Stimulated activated CD4-positive, alpha-beta T cell treated with anti-CD3 and anti-CD28 coated beads, Interleukin-2, amount 100 ng/mL, for 4 hours (primary cell): ENCODE data around the gene CCL7.
"Not testable (repeated sequence)": the region's sequence is repeated elsewhere in the genome, so short reads cannot be mapped to it uniquely, and the experiment has no call there.

Experiments used
- DNase-seq: peaks from one replicate; pipeline ENCODE4 v3.0.0-alpha.2; 2020; ENCODE audit warnings: low read depth

The CCL7 gene

DNA sequence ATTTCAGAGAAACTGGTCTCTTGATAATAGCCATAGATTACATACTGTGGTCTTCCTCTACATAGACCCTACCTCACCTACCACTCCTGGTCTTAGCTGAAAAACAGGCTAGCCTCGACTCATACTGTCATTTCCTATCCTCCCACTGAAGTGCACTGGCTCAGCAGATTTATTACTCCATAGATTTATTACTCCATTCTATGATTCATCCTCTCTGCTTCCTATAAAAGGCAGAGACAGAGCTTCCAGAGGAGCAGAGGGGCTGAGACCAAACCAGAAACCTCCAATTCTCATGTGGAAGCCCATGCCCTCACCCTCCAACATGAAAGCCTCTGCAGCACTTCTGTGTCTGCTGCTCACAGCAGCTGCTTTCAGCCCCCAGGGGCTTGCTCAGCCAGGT lies at the start of gene CCL7:
Gene CCL7, plus strand, starts transcription at position 253 of the 400 bp plus-strand sequence. Its CDS starts 70 bp downstream, at position 323.
- DNase-seq, result no peak

DNA sequence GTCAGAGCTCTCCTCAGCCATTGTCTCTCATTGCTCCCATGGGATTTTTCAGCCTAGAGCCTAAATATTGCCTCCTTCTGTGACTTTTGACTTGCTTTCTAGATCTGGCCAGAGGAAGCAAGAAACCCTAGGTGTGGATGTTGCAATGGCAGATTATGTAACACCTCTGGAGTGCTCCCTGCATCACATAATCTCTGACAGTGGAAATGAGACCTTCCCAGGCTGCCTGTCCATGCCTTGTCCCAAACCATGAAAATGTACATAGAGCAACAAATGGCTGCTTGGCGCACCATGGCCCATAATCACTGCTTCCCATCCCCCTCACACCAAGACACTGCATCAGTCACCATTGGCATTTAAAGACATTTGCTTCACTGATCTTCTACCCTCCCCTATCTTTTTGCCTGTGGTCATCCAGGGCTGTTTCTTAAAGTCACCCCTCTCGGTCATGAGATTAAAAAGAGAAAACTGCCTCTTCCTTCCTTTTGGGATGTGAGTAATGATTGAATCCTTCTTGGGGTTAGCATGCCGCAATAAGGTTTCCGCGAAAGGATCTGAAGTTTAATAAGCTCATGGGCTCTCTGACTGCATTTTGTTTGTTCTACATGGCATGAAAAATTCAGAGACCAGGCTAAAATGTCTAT lies 49.1 kb upstream of the CCL7 start:
- no peak for DNase-seq

DNA sequence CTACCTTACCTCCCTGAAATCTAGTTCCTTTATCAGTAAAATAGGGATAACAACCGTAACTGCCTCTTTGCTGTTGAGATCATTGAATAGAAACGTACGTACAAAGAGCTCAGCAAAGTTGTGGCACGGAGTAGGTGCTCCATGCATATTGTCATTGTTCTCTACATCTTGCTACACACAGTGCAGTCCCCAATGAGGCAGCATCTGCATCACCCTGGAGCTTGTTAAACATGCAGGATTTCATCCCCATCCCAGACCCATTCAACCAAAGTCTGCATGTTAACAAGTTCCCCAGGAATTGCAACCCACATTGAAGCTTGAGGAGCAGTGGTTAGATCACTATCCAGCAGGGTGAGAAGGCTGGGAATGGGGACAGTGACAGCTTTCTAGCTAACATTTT lies 48.6 kb upstream of the CCL7 start:
- no peak for DNase-seq

DNA sequence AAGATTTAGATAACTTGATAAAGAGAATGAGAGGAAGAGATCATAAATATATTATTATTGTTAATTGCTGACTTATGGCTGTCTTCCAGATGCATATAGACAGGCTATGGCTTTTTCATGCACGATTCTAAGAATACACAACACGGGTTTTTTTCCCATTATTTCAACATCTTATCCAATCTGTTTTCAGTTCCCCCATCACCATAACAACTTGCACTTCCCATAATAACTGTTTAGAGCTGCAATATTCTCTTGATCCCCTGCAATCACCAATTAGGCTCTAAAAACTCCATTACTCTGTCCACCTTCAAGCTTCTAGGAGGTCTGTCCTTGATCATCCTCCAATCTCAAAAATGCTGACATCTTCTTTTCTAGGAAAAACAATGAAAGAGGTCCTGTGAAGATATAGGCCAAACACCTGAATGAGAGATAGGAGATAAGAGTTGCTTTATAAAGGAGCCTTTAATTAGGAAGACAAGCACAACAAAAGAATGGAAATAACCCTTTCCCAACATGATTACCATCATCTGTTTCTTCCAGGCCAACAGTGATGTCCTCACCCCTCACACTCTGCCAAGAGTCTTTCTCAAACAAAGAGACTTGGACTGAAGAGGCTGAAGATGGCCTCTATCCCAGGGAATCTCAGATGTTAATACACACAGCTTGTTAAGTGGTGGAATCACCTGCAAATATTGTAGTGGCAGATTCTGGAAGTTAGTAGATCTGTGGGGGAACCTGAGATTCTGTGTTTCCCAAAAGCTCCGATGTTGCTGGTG lies 47.1 kb upstream of the CCL7 start:
- no peak for DNase-seq

DNA sequence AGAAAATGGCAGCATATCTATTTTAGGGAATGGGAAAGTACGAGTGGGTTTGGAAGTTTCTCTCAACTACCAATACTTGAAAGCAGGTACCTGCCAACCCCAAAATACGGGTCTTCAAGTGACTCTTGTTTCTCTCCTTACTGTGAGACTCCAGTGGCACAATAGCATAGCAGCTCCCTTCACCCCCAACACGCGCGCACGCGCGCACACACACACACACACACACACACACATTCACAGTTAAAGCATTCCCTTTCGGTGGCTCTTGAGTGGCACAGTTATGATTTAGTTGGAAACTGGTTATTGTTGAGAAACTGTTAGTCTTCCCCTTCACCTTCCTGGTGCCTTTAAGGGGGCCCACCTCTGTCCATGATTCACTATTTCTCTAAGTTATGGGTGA lies 45.0 kb upstream of the CCL7 start:
- DNase-seq, result no peak

DNA sequence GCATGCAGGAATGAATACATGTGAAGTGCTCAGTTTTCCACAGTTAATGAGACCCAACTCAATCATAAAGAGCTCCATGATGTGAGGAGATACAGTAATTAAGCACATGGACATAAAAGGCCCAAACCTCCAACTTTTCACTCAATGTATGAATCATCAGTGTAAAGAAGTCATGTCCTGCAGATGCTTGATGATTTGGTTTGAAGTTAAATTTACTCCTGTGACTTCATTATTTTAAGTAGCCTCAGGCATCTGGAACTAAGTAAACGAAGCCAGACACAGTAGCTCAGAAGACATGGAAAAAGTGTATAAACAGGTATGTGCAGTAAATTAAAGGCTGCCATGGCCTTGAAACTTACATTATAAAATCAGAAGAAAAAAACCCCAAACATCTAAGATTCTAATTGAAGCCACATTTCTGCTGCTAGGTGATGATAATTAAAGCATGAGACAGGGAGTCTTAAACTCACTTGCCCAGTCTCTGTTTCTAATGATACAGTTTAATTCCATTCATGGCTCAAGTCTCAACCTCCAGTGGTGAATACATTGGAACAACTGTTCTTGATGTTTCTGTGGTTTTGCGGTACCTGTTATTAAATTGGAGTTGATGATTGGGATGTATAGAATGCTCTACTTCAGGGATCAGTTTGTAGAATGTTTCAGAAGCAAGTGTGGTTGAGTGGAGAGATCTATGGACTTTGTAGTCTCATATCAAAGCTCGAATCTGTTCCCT lies 43.8 kb upstream of the CCL7 start:
- DNase-seq, result no peak

DNA sequence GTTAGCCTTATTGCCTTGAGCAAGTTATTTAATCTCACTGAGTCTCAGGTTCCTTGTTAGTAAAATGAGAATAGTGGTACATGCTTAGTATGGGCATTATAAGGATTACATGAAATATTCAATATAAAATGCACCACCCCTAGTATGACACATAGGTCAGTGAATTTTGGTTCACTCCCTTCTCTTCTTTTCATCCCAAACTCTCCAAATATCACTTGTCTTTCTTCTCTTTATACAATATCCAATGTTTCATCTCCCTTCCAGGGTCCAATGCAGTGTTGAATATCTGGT lies 43.3 kb upstream of the CCL7 start:
- DNase-seq, result no peak

DNA sequence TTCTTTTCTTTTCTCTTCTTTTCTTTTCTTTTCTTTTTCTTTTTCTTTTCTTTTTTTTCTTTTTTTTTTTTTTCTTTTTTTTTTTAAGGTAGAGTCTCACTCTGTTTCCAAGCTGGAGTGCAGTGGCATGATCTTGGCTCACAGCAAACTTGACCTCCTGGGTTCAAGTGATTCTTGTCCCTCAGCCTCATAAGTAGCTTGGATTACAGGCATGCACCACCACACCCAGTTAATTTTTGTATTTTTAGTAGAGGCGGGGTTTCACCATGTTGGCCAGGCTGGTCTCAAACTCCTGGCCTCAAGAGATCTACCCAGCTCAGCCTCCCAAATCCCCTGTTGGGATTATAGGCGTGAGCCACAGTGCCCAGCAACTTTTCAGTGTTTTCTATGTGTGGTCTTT lies 42.7 kb upstream of the CCL7 start:
- not testable (repeated sequence) for DNase-seq

DNA sequence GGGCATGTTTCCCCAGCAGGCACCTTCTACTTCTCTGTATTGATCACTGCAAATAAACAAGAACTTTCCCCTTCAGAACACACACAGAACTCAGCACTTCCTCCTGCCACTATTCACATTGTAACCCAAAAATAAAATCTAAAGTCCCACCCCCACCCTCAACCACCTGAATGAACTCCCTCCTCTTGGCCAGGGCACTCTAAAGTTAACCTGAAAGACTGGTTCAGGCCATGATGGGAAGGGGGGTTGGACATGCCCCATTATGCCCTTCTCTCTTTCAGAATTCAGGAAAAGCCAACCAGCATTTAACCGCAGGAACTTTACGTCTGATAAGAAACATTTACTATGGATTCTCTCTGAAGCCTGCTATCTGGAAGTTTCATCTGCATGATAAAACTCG lies 42.3 kb upstream of the CCL7 start:
- DNase-seq, result no peak

DNA sequence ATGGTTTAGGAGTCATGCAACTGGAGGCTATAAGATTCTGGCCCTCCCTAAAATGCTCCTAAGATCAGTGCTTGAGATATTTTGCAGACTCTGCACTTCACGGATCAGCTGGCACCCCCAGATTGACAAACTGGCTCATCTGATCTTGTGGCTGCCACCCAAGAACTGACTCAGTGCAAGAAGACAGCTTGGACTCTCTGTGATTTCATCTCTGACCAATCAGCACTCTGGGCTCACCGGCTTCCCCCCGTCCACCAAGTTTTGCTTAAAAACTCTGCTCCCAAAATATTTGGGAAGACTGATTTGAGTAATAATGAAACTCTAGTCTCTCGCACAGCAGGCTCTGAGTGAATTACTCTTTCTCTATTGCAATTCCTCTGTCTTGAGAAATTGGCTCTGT lies 41.2 kb upstream of the CCL7 start:
- no peak for DNase-seq

DNA sequence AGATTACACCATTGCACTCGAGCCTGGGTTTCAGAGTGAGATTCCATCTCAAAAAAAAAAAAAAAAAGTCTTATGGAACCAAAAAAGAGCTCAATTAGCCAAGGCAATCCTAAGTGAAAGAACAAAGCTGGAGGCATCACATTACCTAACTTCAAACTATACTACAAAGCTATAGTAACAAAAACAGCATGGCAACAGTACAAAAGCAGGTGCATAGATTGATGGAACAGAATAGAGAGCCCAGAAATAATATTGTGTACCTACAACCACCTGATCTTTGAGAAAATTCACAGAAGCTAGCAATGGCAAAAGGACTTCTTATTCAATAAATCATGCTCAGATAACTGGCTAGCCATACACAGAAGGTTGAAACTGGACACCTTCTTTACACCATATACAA lies 39.7 kb upstream of the CCL7 start:
- DNase-seq, result no peak

DNA sequence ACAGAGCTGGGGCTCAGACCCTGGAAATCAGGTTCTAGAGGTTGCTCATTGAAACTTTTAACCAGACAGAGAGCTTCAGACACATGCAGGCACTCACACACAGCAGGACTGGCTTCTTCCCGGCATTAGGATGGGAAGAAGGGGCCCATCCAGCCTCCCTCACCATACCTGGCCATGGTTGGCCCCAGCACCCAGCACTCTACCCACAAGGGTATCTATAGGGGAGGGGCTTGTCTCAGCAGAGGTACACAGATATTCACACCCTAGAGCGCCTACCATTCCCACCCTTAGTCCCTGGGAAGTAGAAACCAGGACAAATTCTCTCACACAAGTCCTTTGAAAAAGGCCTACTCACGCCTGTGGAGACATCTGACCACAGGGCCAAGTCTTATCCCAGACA lies 35.4 kb upstream of the CCL7 start:
- DNase-seq, result no peak

DNA sequence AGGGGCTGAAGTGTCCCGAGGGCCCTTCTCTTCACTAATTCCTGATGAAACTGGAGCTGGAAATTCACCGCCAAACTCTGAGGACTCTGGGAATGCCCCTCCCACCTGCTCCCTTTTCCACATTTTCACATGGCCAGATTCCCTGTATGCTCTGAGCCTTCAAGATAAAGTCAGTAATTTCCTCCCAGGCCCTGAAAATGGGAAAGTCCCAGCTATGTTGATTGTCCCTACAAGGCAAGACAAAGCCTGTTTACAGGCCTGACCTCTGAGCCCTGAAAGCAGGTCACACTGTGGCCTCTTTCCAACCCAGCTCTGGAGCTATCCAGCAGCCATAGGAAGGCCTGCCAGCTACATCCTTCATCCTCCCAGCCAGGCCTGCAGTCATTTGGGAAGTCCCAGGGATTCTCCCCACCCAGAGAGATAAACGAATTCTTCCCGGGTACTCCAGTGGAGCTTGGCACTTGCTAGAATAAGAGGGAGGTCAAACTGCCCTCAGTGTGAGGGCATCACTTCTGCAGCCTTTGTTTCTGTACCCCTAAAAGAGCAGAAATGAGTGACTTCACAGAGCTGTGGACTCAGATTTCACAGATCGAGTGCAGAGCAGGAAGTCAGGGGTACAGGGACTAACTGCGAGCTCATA lies 34.5 kb upstream of the CCL7 start:
- DNase-seq, result no peak

DNA sequence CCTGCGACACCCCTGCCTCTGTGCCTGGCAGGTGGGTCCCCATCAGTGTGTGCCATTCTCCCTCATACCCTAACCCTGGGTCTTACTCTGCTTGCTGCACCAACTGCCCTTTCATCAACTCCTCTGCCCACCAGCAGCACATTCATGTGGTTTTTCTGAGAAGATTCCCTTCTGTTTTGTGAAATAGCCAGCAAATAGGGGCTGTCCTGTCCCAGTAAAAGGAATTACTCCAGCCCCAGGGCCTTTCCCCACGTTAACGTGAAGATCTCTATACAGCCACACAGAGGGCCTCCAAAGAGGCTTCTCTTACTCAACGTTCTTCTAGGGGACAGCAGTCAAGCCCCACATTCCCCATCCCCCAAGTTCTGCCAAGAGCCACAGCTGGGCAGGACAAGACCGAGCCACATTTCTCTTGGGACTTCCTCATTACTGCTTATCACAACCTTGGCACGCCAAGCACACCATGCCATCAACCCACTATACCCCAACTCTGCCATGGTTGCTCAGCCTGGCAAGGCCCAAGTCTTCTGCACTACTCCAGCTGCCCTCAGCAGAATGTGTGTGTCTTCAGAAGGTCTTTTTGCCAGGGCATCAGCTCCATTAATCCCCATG lies 33.6 kb upstream of the CCL7 start:
- no peak for DNase-seq

DNA sequence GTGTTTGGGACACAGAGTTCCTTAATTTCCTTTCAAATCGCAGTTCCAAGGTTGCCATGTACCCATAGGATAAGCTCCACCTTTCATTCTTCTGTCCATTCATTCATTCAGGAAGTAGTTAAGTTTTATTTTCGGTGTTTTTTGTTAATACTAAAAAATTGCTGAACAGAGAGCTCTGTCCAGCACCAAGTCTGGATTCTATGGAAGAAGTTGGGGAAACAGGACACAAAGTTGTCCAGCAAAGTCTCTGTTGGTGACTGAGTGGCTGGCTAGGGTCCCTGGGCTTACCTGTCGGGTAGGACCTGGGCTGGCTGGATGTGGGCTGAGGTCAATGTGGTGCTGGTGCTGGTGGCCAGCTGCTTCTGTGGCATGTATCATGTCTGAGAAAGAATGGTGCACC lies 32.6 kb upstream of the CCL7 start:
- no peak for DNase-seq

DNA sequence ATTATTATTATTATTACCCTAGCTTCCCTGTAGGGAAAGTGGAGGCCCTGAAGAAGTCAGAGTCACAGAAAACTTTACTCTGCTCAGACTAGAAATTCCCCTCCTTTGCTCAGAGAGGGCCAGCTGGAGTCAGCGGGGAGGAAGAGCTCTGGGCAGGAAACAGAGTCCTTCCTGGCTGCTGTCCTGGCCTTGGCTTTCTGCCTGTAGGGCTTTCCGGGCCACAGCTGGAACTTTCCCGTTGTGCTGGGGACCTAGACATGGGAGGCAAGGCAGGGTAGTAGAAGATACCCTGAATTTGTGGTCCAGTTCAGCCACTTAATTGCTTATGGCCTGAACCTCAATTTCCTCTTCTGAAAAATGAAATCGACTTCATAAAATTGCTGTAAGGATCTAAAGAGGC lies 29.0 kb upstream of the CCL7 start:
- DNase-seq, result no peak

DNA sequence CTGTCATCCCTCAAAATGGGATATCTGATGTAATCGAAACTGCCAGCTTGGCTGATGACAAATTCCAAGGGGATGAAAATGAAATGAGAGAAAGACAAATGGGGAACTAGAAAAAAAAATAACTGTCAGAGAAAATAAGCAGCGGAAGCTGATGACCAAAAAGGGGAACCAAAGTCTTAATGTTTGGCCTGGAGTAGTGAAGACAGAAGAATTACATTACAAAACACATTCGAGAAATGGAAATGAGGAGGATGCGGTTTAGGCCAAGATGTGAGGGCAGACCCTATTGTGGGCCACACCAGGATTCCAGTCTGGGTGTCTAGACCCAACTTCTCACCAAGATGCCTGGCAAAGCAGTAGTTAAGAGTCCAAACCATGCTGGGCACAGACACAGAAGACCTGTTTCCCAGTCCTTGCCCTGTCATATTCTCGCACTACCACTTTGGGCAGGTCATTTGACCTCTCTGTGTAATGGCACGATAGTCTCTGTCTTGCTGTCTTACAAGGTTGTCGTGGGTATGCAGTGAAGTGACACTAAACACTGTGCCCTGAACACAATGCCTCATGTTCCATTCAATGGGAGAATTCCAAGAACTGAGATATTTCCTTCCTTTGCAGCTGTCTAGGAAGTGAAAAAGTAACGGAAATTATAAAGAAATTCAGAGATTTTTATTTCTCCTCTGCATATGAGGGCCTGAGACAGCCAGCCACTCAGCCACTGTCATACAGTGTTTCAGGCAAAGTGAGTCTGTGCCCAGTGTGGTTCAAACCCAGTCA lies 27.2 kb upstream of the CCL7 start:
- no peak for DNase-seq

DNA sequence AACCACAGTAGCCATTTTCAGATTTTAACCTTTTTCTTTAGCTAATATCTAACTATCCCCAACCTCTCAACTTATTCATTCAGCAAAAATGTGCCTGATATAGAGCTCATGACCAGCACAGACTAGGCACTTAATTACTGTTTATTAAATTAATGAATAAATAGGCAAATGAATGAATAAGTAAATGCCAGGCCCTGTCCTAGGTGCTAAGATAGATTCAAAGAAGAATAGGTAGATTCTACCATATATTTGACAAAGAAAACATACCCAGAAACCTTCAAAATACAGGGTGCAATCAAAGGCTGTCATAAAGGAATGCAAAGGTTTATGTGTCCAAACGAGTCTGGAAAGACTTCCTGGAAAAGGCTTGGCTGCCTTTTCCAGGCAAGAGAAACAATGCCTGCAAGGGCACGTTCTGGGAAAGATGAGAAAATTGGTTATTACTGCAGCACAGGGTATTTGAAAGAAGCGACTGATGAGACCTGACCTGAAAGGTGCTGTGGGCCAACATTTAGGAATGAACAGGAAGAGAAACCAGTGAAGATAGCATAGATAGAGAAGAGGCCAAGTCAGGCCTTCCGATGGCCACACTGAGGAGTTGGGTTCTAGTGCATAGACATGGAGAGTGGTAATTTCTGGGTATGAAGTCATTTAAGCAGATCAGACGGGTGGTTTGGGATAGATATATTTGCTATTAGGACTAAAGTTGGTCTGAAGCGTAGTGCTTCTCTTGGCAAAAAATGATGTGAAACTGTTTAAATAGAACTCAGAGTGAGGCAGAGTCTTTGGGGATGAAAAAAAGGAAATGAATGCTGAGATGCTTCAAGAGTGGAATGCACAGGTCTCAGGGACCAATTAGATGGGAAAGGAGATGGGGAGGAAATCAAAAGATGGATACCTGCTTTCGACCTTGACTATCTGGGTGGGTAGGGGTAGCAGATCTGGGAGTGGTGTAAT lies 26.4 kb upstream of the CCL7 start:
- DNase-seq, result no peak

DNA sequence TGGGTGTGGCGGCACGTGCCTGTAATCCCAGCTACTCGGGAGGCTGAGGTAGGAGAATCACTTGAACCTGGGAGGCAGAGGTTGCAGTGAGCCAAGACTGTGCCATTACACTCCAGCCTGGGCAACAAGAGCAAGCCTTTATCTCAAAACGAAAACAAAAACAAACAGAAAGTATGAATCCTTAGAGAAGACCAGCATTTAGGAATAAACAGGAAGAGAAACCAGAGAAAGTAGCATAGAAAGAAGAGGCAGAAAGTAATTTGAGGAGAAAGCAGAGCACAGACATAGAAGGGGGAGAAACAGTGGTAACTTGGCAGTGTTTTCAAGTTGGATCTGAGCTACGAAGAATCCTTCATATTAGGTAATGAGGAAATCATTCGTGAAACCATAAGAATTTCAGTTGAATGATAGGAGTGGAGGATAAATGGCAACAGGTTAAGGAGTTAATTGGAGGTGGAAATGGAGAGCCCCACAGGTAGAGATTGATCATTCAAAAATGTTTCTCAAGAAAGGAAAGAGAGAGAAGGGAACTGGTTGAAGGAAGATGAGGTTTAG lies 24.6 kb upstream of the CCL7 start:
- DNase-seq, result no peak

DNA sequence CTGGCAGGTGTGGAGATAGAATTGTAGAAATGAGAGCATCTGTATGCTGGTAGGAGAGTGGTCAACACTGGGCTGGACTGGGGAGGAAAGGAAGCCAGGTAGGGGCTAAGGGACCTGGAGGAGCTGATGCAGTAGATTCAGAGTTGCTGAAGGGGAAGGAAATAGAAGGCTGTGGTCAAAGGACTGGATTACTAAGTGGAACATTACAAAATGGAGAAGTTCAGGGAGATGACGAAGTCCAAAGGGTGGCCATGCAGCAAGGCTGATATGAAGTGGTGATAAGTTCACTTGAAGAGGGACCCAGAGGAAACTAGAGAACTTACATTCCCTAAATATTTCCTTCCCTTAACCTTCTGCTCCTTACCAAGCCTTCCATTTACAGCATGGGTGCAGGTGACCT lies 23.6 kb upstream of the CCL7 start:
- no peak for DNase-seq
